Measurements from ENCODE around the gene MYO16.

Gene MYO16

DNA sequence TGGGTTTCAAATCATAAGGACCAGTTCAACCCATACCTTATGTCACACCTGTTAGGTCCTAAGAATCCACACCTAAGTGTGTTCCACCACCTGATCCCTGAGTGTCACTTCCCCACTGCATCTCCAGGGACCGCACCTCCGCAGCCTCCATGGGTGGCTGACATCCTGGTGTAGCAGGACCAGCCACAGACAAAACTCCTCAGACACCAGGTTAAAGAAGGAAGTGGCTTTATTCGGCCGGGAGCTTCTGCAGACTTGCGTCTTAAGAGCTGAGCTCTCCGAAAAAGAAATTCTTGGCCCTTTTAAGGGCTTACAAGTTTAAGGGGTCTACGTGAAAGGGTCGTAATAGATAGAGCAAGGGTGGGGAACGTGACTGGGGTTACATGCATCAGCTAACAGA, 509.9 kb downstream of the MYO16 start:
- no peak for DNase-seq

DNA sequence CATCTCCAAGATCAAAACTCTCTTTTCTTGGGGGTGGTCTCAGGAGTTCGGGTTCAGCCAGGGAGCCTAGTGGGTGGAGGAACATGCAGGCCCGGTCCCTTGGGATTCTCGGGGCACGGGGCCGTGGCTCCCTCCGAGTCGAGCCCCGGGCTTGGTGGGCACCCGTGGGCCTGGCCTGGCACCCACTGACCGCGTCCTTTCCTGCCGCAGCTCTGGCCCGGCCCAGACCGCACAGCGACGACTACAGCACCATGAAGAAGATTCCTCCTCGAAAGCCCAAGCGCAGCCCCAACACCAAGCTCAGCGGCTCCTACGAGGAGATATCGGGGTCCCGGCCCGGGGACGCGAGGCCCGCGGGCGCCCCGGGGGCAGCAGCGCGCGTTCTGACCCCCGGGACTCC, 510.6 kb downstream of the MYO16 start:
- no peak for DNase-seq

DNA sequence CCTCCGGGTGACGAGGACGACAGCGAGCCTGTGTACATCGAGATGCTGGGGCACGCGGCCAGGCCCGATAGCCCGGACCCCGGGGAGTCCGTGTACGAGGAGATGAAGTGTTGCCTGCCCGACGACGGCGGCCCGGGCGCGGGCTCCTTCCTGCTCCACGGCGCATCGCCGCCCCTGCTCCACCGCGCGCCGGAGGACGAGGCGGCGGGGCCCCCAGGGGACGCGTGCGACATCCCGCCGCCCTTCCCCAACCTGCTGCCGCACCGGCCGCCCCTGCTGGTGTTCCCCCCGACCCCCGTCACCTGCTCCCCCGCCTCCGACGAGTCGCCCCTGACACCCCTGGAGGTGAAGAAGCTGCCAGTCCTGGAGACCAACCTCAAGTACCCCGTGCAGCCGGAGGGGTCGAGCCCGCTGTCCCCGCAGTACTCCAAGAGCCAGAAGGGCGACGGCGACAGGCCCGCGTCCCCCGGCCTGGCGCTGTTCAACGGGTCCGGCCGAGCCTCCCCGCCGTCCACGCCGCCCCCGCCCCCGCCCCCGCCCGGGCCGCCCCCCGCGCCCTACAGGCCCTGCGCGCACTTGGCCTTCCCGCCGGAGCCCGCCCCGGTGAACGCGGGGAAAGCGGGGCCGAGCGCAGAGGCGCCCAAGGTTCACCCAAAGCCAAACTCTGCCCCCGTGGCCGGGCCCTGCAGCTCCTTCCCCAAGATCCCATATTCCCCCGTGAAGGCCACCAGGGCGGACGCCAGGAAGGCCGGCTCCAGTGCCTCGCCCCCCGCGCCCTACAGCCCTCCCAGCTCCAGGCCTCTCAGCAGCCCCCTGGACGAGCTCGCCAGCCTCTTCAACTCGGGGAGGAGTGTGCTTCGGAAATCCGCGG, 511.3 kb downstream of the MYO16 start:
- DNase-seq = no peak

DNA sequence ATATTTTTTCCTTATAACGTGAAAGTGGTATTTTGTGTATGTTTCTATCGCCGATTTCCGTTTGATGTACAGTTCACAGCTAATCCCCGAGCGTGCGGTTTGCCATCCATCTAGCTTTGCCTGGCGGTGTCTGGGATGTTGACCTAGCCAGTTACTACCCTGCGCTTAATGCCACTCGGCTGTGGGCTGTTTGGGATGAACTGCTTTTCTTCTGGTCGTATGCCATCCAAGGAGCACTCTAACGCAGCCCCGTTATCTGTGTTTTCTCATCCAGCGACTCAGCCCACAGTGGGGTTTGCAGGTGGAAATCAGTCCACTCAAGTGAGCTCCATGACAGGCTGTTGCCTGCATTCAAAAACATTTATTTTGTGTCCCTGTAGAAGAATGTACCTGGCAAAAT, 512.3 kb downstream of the MYO16 start:
- no peak for DNase-seq

- no peak for DNase-seq
These were observed 515.5 kb downstream of the MYO16 start for GRCh38 chr13:109144693-109145437.

DNA sequence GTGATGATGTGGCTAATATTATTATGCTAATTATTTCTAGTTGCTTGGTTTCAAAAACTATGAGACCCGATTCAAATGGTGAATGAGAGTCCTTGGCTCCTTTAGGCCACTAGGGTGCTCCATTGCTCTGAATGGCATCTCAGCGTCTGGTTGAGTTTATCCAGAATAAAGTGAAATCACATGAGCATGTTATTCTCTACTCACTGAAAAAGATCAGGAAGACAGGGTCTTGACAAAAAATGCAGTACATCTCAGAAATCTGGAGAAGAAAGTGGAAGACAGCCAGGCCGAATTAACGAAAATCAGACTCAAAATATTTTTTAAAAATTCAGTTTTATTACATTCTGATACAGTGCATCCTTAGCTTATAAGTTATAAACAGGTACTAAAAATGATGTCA, 516.2 kb downstream of the MYO16 start:
- DNase-seq = no peak

GRCh38 chr13:109146393-109146792, 517.0 kb downstream of the MYO16 start:
- DNase-seq = no peak

DNA sequence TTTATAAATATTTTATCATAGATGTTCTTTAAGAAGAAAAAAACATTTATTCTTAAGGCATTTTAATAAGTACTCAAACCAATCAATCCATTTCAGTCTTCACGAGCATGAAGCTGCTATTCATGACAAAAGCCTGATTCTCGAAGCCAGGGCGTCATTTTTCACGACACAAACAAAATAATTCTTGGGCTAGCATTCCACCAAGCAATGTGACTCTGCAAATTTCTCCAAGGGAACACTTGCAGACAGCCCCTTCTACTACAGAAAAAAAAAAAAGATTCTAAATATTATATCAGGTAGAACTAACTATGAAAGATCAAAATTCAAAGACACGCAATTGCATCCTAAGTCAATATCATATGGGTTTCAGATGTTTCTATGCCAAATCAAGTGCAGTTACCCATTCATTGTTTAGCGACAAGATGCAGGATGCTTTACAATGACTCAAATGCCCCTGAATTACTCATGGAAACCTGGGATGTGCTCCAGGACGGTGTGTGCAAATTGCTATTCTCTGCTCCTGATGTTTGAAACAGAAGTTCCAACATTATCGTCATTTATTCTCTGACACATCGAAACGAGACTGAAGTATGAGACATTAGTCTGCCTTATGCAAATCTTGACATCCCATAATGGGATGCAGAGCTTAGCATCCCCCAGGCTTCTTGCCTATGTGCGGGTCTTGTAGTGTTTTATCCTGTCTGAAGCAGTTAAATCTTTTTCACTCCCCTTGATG, 517.7 kb downstream of the MYO16 start:
- no peak for DNase-seq

GRCh38 chr13:109148243-109148642, 518.8 kb downstream of the MYO16 start:
- no peak for DNase-seq

DNA sequence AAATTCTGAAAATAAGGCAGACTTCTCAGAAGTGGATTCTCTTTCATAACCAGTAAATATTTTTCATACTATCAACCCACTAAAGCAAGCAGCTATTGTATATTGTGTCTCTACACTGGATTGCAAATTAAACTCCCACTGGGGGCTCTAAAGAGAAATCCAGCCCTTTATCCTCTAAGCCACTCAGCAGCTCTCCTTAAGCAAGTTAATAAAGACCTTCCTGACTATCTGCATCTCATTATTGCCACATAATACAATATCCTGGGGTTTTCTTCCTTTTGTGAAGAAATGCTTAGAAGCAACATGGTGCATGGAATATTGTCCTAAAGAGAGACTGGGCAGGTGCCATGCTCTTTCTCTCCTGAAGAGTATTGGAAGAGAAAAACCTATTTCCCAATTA, 521.3 kb downstream of the MYO16 start:
- DNase-seq = no peak

DNA sequence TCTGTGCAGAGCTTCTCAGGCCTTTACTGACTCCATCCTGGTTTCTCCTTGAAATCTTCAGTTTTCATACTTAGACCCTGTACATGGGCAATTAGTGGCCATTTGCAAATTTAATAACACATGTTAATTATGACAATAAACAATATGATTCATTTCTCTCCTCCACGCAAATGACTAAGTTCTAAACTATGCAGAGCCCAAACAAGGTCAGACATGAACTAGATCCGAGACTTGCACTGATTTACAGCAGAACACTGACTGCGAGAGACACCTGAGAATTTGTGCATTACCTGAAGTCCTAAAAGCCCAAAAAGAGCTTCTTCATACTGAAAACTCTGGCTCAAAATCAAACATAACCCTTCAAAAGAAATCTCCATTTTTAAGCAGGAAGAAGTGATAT, 521.8 kb downstream of the MYO16 start:
- no peak for DNase-seq

DNA sequence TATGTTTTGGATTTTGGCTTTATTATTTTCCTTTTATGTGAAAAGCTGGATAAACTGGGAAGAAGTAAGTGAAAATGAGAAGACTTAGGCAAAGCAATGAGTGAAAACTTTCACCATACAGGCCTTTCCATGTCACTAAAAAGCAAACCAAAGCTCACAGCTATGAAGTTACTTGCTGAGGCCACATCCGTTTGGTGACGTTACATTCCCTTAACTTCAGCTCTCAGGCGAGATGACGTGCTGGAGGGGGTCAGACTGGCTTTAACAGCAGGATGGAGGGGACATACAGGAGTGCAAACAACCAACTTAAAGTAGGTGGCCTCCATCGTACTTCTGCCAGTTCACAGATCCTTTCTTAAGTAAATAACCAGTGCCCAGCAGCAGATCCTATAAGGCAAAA, 522.3 kb downstream of the MYO16 start:
- no peak for DNase-seq

DNA sequence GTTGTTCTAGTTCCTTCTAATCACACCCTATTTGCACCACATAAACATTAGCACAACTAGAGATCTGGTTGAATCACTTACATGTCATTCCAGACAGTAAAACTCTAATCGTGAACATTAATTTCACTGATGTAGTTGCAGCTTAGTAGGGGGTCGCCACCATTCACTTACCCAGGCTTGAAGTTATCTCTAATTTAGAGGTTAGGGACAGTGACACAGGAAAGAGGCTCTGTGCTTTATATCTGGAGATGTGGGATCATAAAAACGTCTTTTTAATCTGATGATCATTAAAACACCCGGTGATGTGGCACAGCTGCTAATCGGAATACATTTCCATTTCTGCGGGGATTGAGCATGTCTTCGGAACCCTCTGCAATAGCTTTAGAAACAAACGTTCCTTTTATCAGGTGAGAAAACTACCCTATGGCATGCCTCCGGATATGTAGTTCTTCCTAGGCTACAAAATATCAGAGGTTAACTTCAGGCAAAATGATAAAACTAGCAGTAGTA, 523.0 kb downstream of the MYO16 start:
- no peak for DNase-seq

- DNase-seq = no peak
These were observed 523.5 kb downstream of the MYO16 start for GRCh38 chr13:109152941-109153340.

- DNase-seq = no peak
These were observed 524.7 kb downstream of the MYO16 start for GRCh38 chr13:109154146-109154545.

GRCh38 chr13:109154546-109154945, 525.1 kb downstream of the MYO16 start:
- no peak for DNase-seq

DNA sequence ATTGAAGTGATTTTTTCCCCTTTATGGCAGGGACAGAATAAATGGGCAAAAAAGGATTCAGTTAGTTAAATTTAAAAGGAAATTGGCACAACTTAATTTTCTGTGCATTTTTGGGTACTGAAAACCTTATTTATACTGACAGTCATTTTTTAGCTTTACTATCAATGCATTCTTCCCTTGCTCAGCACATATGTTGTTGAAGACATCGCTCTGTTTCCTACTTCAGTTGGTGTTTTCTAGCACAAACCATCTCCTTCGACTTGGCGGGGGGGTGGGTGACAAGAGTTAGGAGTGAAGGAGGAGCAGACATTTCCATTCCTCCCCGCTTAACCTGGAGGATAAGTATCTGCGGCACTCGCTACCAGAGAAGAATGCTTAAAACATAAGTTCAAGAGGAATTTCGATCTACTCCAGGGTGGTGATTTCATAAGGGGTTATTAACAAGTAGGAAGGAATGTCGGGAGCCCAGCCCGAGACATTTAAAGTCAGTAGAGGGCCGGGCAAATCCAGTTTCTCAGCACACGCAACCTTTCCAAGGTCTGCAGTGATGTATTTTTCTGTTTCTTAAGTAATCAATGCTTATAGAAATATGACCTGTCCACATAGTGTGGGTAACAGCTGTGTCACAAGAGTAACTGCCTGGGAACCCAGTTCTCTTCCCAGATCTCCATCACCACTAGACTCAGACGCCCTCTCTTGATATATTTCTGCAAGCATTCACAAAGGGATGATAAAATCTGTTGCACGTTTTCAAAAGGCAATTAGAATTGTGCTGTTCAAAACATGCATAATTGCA, 525.8 kb downstream of the MYO16 start:
- DNase-seq = no peak

- no peak for DNase-seq
These were observed 526.9 kb downstream of the MYO16 start for GRCh38 chr13:109156181-109156935.

DNA sequence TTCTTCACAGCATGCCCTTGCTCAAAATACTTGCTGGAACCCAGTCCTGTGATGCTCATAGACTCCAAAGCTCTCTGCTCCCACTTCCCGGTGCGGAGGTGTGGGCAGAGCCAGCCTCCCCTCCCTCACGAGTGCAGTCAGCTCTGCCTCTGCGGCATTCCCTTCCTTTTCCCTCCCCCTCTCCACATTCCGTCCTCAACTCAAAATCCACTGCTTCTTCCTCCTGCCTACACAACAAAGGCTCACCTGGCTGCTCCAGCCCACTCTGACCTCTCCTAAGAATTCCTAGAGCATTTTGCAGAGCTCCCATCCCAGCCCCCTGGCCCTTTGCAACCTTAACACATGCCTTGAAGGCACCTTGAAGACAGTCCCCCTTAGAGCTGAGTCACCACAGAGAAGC, 527.9 kb downstream of the MYO16 start:
- DNase-seq = no peak

GRCh38 chr13:109158383-109158782, 529.0 kb downstream of the MYO16 start:
- DNase-seq = no peak

DNA sequence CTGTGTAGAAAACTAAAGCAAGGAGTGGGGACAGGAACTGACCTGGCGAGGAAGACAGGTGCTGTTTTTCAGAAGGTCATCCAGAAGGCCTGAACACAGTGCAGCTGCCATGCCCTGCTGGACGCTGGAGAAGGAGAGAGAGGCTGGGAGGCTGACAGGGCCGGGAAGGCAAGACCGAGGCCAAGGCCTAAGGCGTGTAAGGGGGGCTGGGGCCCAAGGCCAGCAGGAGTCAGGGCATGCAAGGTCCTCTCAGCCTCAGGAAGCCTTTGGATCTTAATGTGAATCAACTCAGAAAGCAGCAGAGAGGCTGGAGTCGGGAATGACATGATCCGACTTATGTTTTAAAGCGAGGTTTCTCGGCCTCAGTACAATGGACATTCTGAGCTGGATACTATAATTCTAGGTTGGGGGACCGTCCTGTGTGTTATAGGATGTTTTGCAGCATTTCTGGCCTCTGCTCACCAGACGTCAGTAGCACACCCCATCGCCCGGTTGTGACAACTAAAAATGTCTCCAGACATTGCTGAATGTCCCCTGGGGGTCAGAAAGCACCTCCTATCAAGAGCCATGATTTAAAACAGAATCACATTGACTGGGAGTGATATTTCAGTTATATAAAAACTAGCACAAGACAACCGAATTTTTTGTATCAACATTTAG, 530.4 kb downstream of the MYO16 start:
- DNase-seq = no peak
